Stimulated activated CD4-positive, alpha-beta T cell treated with anti-CD3 and anti-CD28 coated beads, TNF-alpha, amount 100 ng/mL, for 24 hours (primary cell): Measurements from ENCODE around the gene HTR2C.
"Not testable (repeated sequence)": the region's sequence is repeated elsewhere in the genome, so short reads cannot be mapped to it uniquely, and the experiment has no call there.

Source experiments
- DNase-seq, 3 experiments: peaks; one replicate each; pipeline ENCODE4 v3.0.0-alpha.2; 2020; ENCODE audit warnings: low read depth in 3 of 3

The HTR2C gene

GRCh38 chrX:114712466-114712865 lies 128.6 kb downstream of the HTR2C start:
- no peak for DNase-seq

GRCh38 chrX:114715096-114715495 lies 131.2 kb downstream of the HTR2C start:
- no peak for DNase-seq

DNA sequence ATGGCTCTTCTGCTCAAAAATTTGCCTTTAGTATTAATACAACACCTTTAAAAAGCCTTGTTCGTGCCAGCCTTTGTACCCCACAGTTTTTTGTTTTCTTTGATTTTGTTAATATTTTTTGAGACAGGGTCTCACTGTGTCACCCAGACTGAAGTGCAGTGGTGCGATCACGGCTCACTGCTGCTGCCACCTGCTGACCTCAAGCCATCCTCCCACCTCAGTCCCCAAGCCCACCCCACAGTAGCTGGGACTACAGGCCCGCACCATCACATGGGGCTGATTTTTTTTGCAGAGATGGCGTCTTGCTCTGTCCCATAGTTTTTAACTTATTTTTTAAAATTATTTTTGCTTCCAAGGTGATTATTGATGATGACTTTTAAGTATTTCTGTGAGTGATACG lies 134.0 kb downstream of the HTR2C start:
- DNase-seq = no peak

- no peak for DNase-seq
Measured at GRCh38 chrX:114766541-114766940, 182.7 kb downstream of the HTR2C start.

- no peak for DNase-seq
Measured at GRCh38 chrX:114774691-114775090, 190.8 kb downstream of the HTR2C start.

- DNase-seq = no peak
Measured at GRCh38 chrX:114782925-114783324, 199.0 kb downstream of the HTR2C start.

DNA sequence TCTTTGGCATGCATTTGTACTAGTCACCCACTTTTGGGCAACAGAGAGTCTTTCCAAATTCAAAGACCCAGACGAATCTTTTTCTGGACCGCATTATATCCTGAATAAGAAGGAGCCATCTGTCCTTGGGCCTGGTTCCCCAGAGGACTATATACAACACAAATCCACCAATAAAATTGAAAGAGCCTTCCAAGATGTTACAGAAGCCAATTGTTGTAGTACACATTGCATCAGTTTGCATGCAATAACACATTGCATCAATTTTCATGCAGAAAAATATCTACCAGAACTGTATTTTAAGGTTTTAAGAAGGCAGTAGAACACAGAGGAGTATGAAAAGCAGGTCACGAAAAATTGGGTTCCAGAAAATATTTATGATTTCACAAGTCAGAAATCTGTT lies 203.2 kb downstream of the HTR2C start:
- DNase-seq = no peak

DNA sequence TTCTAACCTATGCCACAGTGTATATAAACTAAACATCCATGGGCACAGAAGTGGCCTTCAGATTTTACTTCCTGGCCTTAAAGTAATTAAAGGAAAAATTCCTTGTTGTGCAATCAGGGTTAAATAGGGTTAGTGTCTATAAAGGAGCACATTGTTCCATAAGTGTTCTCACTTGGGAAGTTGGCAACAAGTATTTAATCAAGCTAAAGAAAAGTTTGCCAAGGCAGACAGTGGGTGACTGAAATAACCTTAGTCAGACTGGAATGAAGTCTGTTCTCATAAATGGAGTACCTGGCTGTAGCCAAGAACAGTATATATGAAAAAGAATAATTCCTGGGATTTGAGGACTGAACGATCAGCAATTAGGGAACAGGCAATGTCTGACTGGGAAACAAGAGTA lies 213.6 kb downstream of the HTR2C start:
- no peak for DNase-seq

- no peak for DNase-seq
Measured at GRCh38 chrX:114798907-114799306, 215.0 kb downstream of the HTR2C start.

DNA sequence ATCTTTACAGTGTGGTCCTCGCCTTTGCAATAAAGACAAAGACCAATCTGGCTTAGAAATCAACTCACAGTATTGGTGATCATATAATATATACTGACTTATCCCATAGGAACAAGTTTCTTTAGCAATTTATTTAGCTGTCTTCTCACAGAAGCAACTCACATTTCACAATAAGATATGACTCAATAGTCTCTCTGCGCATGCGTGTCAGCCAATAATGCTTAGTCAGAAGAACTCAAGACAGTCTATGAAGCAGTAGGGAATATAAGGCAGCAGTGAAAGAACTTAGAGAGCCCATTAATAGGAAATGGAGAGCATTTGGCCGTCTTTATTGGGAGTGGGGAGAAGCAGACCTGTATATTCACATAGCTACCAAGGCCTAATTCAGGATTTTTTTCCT lies 216.8 kb downstream of the HTR2C start:
- no peak for DNase-seq

DNA sequence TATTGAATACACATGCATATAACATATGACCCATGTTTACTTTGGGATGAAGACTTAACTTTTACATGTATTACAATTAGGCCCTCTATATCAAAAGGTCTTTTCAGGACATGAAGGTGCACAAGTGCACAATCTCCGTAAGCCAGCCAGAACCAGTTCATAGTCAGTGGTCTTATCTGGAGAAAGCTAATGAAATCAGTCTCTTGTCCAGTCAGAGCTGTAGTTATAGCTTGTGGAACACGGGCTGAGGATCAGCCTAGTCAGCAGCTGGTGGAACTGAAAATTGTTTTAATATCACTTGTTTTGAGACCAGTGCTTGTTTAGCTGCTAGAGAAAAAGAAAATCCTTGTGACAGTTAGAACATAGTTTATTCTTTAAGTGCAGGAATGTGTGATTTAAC lies 235.6 kb downstream of the HTR2C start:
- DNase-seq = no peak

GRCh38 chrX:114841051-114841450 lies 257.2 kb downstream of the HTR2C start:
- no peak for DNase-seq

DNA sequence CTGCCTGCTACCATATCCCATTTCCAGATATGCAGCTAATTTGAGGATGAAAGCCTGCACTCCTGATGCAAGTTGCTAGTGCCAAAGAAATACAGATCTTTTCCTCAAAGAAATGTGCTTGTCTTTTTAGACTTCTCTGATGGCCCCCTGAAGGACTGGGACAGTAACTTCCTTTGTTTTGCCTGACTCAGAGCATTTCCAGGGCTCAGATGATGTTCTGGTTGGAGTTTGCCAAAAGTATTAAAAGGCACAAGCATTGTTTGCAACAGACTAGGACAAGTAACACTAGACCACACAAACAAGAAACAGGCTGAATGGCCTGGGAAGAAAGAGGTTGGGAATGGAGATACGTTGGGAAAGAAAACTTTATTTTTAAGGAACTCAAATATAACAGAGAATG lies 258.3 kb downstream of the HTR2C start:
- no peak for DNase-seq

- no peak for DNase-seq
Measured at GRCh38 chrX:114889481-114889880, 305.6 kb downstream of the HTR2C start.

DNA sequence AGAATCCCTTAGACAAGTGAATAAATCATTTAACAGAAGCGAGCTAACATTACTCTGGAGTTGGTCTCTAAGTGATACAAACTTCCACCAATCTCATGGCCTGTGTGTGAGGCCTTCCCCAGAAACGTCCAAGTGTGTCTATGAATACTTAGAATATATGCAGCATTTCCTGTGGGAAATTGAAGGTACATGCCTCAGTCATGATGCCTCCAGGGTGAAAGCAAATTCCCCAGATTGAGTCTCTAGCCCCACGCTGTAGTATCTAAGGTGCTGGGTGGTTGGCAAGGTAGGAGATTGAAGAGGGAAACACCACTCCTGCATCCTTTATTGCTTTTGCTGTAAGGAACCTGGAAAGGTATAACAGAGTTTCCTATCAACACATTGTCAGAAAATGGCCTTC lies 319.7 kb downstream of the HTR2C start:
- no peak for DNase-seq

- DNase-seq = no peak
Measured at GRCh38 chrX:114905251-114905650, 321.4 kb downstream of the HTR2C start.

DNA sequence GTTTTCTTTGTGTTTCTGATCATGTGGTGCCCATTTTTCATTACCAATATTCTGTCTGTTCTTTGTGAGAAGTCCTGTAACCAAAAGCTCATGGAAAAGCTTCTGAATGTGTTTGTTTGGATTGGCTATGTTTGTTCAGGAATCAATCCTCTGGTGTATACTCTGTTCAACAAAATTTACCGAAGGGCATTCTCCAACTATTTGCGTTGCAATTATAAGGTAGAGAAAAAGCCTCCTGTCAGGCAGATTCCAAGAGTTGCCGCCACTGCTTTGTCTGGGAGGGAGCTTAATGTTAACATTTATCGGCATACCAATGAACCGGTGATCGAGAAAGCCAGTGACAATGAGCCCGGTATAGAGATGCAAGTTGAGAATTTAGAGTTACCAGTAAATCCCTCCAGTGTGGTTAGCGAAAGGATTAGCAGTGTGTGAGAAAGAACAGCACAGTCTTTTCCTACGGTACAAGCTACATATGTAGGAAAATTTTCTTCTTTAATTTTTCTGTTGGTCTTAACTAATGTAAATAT lies 323.2 kb downstream of the HTR2C start:
- DNase-seq = no peak

- no peak for DNase-seq
Measured at GRCh38 chrX:114924423-114924822, 340.5 kb downstream of the HTR2C start.

GRCh38 chrX:114924856-114925255 lies 341.0 kb downstream of the HTR2C start:
- DNase-seq = no peak

DNA sequence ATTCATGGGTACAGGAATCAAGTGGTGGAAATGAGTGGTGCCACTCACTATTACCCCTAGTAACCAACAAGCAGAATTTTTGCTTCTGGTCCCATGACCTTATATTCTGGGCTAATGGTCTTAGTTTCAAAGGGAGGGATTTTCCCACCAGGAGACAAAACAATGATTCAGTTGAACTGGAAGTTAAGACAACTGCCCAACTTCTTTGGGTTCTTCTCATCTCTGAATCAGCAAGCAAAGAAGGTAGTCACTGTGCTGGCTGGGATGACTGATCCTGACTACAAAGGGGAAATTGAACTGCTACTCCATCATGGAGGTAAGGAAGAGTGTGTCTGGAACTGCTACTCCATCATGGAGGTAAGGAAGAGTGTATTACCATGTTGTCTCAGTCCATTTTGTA lies 346.3 kb downstream of the HTR2C start:
- DNase-seq = no peak

GRCh38 chrX:114932550-114932949 lies 348.7 kb downstream of the HTR2C start:
- no peak for DNase-seq

DNA sequence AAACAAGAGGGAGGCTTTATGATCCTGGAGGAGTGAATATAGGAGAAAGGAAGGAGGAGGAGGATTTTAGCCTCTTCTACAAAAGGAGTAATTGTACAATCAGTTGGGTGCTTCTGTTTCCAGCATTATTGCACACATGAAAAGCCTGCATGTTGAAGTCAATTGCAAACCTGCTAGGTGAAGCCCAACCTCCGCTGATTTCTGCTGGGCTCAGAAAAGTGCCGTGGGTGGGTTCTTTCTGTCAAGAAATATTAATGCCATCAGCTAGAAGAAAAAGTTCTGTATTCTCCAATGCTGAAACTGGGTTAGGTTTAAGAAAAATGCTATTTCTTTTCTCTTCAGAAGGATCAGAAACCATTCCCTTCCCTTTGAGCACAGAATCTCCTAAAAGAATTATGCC lies 349.4 kb downstream of the HTR2C start:
- DNase-seq = not testable (repeated sequence)

GRCh38 chrX:114937090-114937489 lies 353.2 kb downstream of the HTR2C start:
- not testable (repeated sequence) for DNase-seq

GRCh38 chrX:114952696-114953095 lies 368.8 kb downstream of the HTR2C start:
- no peak for DNase-seq
